Activated T-helper 1 cell treated with Interleukin-2 at 50 U/mL for 16 hours (primary cell): ENCODE data around the gene BABAM1.
A peak's percentile ranks its signal among the peaks of the same experiment; 100 is the strongest.
"Not testable (repeated sequence)": the region's sequence is repeated elsewhere in the genome, so short reads cannot be mapped to it uniquely, and the experiment has no call there.

Experiments used
- DNase-seq: peaks from one replicate; pipeline ENCODE4 v3.0.0-alpha.2; 2020; ENCODE audit warnings: low read depth

Gene BABAM1

GRCh38 chr19:17275441-17276175, 8.4 kb downstream of the BABAM1 start:
- no peak for DNase-seq

GRCh38 chr19:17279436-17279835, 12.2 kb downstream of the BABAM1 start:
- DNase-seq, result no peak

- no peak for DNase-seq
These were observed 14.4 kb downstream of the BABAM1 start, which contains the start of gene ANKLE1 for GRCh38 chr19:17281391-17282304. ANKLE1 (plus strand) TSS chr19:17281901; CDS start chr19:17281921, 20 bp downstream.

- DNase-seq, result peak; percentile 64
These were observed 15.4 kb downstream of the BABAM1 start for GRCh38 chr19:17282488-17283125.

GRCh38 chr19:17283504-17283996, 16.3 kb downstream of the BABAM1 start:
- DNase-seq, result no peak

GRCh38 chr19:17285415-17286135, 18.3 kb downstream of the BABAM1 start:
- DNase-seq, result no peak

- DNase-seq, result no peak
These were observed 19.0 kb downstream of the BABAM1 start for GRCh38 chr19:17286263-17286662.

- DNase-seq, result no peak
These were observed 19.5 kb downstream of the BABAM1 start for GRCh38 chr19:17286752-17287151.

GRCh38 chr19:17289489-17289888, 22.2 kb downstream of the BABAM1 start:
- no peak for DNase-seq

- DNase-seq, result peak; percentile 63
These were observed 25.2 kb downstream of the BABAM1 start for GRCh38 chr19:17292301-17293074.

- DNase-seq, result no peak
These were observed 26.4 kb downstream of the BABAM1 start for GRCh38 chr19:17293605-17294004.

GRCh38 chr19:17294051-17294891, 27.0 kb downstream of the BABAM1 start:
- DNase-seq, result no peak

GRCh38 chr19:17295551-17295950, 28.3 kb downstream of the BABAM1 start:
- DNase-seq, result not testable (repeated sequence)

- DNase-seq, result no peak
These were observed 29.0 kb downstream of the BABAM1 start for GRCh38 chr19:17296273-17296672.

GRCh38 chr19:17296976-17297375, 29.7 kb downstream of the BABAM1 start:
- DNase-seq, result no peak

GRCh38 chr19:17300992-17301619, 33.9 kb downstream of the BABAM1 start:
- no peak for DNase-seq

GRCh38 chr19:17302391-17303166, 35.3 kb downstream of the BABAM1 start:
- peak; percentile 17 for DNase-seq

GRCh38 chr19:17303167-17303939, 36.1 kb downstream of the BABAM1 start, which contains the start of gene ABHD8:
ABHD8 (minus strand) TSS chr19:17303425; CDS start chr19:17301616, 1,809 bp downstream.
- peak; percentile 86 for DNase-seq
